Amniotic epithelial cell (primary cell): Measurements from ENCODE around the gene C10orf95.
A peak's percentile ranks its signal among the peaks of the same experiment; 100 is the strongest.

Experiments used
- DNase-seq: peaks from one replicate; pipeline ENCODE4 v3.0.0-alpha.2; 2010; ENCODE audit warnings: low read depth

Gene C10orf95

DNA sequence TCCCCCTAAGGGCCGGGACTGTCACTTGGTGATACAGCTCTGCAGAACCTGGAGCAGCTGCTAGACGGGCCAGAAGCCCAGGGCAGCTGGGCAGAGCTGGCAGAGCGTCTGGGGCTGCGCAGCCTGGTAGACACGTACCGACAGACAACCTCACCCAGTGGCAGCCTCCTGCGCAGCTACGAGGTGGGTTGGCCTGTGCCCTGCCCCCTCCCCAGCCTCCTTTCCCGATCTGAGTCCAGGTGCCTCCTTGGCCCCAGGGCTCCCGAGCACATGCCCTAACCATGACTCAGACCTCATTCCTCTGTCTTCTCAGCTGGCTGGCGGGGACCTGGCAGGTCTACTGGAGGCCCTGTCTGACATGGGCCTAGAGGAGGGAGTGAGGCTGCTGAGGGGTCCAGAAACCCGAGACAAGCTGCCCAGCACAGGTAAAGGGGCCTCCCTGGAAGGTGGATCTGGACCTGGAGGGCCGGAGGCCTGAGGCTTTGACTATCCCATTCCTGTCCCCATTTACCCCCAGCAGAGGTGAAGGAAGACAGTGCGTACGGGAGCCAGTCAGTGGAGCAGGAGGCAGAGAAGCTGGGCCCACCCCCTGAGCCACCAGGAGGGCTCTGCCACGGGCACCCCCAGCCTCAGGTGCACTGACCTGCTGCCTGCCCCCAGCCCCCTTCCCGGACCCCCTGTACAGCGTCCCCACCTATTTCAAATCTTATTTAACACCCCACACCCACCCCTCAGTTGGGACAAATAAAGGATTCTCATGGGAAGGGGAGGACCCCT is 49.4 kb downstream of the C10orf95 start:
- peak; percentile 57 for DNase-seq

DNA sequence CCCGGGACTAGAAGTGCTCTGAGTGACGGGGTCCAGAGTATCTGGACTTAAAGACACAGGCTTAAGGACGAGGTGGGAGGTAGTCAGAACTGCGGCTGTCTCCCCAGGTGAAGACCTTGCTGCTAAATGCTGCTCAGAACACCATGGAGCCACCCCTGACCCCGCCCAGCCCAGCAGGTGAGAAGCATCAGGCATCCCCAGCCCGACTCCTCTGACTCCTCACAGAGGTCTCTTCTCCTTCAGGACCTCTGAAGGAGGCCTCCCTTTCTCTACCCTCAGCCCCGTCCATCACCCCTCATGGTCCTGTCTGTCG is 50.0 kb downstream of the C10orf95 start:
- DNase-seq: no peak

DNA sequence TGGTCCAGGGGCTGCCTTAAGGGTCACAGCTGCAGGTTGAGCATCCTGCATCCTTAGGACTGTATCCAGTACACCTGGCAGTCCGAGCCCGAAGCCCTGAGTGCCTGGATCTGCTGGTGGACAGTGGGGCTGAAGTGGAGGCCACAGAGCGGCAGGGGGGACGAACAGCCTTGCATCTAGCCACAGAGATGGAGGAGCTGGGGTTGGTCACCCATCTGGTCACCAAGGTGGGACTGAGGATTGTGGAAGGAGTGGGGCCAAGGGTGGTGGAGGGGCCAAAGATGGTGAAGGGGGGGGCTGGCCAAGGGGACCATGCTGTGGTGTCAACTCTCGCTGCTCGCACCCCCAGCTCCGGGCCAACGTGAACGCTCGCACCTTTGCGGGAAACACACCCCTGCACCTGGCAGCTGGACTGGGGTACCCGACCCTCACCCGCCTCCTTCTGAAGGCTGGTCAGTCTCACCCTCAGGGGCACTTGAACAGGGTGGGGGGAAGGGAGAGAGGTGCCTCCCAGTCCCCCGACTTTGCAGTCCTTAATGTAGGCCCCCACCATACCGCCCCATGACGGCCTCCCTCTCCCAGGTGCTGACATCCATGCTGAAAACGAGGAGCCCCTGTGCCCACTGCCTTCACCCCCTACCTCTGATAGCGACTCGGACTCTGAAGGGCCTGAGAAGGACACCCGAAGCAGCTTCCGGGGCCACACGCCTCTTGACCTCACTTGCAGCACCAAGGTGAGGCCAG is 50.6 kb downstream of the C10orf95 start:
- no peak for DNase-seq

DNA sequence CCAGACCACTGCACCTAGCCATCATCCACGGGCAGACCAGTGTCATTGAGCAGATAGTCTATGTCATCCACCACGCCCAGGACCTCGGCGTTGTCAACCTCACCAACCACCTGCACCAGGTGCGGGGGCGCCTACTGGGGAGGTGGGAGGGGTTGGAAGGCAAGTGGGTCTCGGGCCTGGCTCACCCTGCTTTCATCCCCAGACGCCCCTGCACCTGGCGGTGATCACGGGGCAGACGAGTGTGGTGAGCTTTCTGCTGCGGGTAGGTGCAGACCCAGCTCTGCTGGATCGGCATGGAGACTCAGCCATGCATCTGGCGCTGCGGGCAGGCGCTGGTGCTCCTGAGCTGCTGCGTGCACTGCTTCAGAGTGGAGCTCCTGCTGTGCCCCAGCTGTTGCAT is 51.3 kb downstream of the C10orf95 start:
- no peak for DNase-seq
